ENCODE measurements around the gene SURF1. TPM values are rescaled to one million over a fixed set of nuclear protein-coding genes. Genes with fewer than 3 reads are reported as not detected.

SURF1 gene
- 21.1 and 21.4 TPM in 2 replicates for total RNA-seq

GRCh38 chr9:133356391-133357091 lies at the start of gene SURF1, which contains the start of gene SURF2:
Gene SURF1, minus strand, starts transcription at chr9:133356487. Its CDS starts 34 bp downstream, at chr9:133356453.
Gene SURF2, plus strand, starts transcription at chr9:133356550. Its CDS starts 43 bp downstream, at chr9:133356593.

GRCh38 chr9:133375724-133376654 lies 19.7 kb upstream of the SURF1 start, which contains the start of the genes STKLD1 and SURF4:
Gene STKLD1, plus strand, starts transcription at chr9:133376366. Its CDS starts 108 bp downstream, at chr9:133376474.
Gene SURF4, minus strand, starts transcription at chr9:133376060. Its CDS starts 91 bp downstream, at chr9:133375969.

GRCh38 chr9:133347985-133348717 lies 8.1 kb downstream of the SURF1 start, which contains the start of the genes MED22 and RPL7A:
Gene MED22, minus strand, starts transcription at chr9:133348131. Its CDS starts 1,469 bp downstream, at chr9:133346662.
Gene RPL7A, plus strand, starts transcription at chr9:133348218. Its CDS starts 26 bp downstream, at chr9:133348244.

GRCh38 chr9:133335924-133336811 lies 20.1 kb downstream of the SURF1 start, which contains the start of gene SURF6:
Gene SURF6, minus strand, starts transcription at chr9:133336188. Its CDS starts 56 bp downstream, at chr9:133336132.

Other genes starting within 250 kb of the SURF1 start
- gene RALGDS, start 235.2 kb downstream of the SURF1 start, total RNA-seq: 21.4 and 36.1 TPM in 2 replicates
- 3.8 and 5.7 TPM in 2 replicates for gene GBGT1, start 192.6 kb downstream of the SURF1 start, total RNA-seq
- gene OBP2B, start 147.2 kb downstream of the SURF1 start, total RNA-seq: not detected in 2 replicates
- gene ABO, start 81.3 kb downstream of the SURF1 start, total RNA-seq: not detected in 2 replicates
- 9.2 and 12.0 TPM in 2 replicates for gene SURF6, start 20.3 kb downstream of the SURF1 start, total RNA-seq
- gene MED22, start 8.4 kb downstream of the SURF1 start, total RNA-seq: 18.7 and 25.5 TPM in 2 replicates
- 1,310 and 1,378 TPM in 2 replicates for gene RPL7A, start 8.3 kb downstream of the SURF1 start, total RNA-seq
- 9.6 and 11.1 TPM in 2 replicates for gene SURF2, start 63 bp upstream of the SURF1 start, total RNA-seq
- 465 and 567 TPM in 2 replicates for gene SURF4, start 19.6 kb upstream of the SURF1 start, total RNA-seq
- 0.20 and 0.33 TPM in 2 replicates for gene STKLD1, start 19.9 kb upstream of the SURF1 start, total RNA-seq
- 14.6 and 17.3 TPM in 2 replicates for gene REXO4, start 61.5 kb upstream of the SURF1 start, total RNA-seq
- 4.1 and 6.1 TPM in 2 replicates for gene ADAMTS13, start 65.9 kb upstream of the SURF1 start, total RNA-seq
- gene CACFD1, start 103.5 kb upstream of the SURF1 start, total RNA-seq: 10.9 and 13.7 TPM in 2 replicates
- 12.5 and 19.7 TPM in 2 replicates for gene SLC2A6, start 122.6 kb upstream of the SURF1 start, total RNA-seq
- not detected in 2 replicates for gene MYMK, start 168.5 kb upstream of the SURF1 start, total RNA-seq
- 2.0 and 10.6 TPM in 2 replicates for gene ADAMTSL2, start 178.2 kb upstream of the SURF1 start, total RNA-seq

Measured in smooth muscle cell of the pulmonary artery (primary cell).